Glomerular visceral epithelial cell (primary cell): Measurements from ENCODE around the gene FFAR1.

Experiments
- DNase-seq: peaks from one replicate; pipeline ENCODE4 v3.0.0-alpha.2; 2016; ENCODE audit errors: extremely low spot score

Gene FFAR1

DNA sequence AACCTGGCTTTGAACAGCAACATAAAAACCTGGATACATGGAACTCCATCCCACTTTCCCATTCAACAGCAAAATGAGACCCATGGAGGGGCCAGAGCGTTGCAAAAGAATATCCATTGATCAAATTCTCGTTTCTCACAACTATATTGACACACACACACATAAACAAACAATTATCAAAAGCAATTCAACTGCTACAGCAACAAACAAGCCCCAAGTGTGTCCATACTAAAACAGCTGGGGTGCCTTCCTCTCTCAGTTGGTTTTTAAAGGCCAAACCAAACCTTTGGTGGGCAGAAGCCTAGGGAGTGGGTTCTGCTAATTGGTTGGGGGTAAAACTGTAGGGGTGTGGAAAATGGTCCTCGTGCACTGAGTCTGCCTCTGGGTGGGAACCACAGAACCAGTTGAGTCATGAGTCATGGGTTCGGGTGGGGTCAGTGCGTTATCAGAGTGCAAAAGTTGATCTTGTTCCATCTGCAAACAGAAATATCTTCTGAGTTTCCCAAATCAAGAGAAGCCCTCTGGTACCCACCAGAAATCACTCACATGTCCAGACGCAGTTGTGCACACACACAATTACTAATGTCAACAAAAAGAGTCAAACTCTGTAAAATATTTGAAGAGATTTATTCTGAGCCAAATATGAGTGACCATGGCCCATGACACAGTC lies 41.6 kb downstream of the FFAR1 start:
- DNase-seq = no peak

DNA sequence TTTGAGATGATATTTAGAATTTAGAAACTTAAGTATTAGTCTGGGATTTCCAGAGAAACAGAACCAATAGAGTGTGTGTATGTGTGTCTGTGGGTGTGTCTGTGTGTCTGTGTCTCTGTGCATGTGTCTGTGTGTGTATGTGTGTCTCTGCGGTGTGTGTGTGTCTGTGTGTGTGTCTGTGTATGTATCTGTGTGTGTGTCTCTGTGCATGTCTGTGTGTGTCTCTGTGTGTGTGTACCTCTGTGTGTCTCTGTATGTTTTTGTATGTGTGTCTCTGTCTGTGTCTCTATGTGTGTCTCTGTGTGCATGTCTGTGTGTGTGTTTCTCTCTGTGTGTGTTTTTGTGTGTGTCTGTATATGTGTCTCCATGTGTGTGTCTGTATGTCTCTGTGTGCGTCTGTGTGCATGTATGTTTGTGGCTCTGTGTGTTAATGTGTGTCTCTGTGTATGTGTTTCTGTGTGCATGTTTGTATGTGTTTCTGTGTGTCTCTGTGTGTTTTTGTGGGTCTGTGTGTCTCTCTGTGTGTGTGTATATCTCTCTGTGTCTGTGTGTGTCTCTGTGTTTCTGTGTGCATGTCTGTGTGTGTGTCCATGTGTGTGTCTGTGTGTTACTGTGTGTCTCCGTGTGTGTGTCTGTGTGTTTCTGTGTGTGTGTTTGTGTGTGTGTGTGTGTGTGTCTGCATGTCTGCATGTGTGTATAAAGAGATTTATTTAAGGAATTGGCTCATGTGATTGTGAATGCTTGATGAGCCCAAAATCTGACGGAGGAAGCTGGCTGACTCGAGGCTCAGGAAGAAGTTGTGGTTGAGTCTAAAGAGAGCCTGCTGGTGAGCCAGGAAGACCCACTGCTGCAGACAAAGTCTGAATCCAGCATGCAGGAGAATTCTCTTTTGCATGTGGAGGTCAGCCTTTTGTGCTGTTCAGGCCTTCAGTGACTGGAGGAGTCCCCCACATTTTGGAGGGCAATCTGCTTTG lies 45.3 kb downstream of the FFAR1 start:
- DNase-seq = no peak

DNA sequence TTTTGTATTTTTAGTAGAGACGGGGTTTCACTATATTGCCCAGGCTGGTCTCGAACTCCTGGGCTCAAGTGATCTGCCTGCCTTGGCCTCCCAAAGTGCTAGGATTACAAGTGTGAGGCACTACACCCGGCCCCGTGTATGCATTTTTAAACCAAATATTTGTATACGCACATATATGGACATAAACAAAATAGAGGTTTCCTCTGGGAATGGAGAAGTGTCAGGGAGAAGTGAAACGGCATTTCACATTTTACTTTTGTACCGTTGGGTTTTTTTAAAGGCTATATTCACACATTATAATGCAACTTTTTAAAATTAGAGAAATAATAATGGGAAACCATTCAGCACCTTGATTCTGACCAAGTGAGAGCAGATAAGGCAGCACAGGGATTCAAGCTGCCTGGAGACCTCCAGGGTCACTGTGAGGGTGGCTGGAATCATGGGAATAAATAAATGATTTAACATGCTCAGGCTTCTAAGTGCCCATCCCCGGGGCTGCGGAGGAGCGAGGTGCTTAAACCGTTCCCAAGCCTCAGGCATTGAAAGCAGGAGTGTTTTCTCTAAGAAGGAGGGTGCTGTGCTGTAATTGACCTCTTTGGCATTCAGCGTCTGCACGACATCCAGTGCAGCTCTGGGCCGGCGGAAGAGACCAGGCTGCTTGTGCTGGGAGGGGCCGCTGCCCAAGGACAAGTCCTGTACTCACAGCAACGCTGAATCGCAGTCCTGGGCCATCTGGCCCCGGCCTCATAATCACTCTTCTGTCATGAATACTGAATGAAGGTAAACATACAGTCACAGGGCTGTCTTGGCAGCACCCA lies 47.9 kb downstream of the FFAR1 start:
- no peak for DNase-seq

DNA sequence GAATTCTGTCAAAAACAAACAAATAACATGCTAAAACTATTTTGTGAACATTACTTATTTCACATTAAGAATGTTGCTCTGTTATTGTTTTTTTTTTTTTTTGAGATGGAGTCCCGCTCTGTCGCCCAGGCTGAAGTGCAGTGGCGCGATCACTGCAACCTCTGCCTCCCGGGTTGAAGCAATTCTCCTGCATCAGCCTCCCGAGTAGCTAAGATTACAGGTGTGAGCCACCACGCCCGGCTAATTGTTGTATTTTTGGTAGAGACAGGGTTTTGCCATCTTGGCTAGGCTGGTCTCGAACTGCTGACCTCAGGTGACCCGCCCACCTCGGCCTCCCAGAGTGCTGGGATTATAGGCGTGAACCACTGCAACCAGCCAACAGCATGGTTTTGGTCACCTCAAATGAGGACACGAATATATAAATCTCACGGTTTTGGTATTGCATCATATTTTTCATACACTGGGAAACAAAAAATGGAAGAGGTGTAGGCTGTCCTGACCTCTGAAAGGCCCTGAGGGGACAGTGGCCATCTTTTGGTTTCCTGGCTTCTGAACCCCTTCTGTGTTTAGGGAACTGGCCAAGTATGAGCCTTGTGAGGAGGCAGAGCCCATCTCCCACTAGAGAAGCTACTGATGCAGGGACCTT lies 48.7 kb downstream of the FFAR1 start:
- no peak for DNase-seq

DNA sequence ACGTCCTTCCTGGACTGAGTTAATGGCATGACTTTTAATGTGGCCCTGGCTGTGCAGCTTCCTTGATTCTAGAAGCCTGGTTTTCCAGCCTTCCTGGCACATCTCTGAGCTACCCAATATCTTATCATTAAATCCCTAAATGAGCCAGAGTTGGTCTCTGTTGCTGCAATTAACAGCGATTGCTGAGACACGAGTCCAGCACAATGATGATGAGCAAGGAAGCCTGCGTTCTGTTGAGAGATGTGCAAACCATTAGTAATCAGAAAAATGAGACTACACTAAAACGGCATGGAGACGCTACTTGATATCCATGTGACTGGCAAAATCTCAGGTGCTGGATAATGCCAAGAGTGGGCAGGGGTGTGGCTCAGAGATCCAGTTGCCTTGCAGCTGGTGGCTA lies 49.4 kb downstream of the FFAR1 start:
- DNase-seq = no peak
